HTR-8/SVneo (cell line): ENCODE results near the gene GABBR2.

Experiments
- DNase-seq: peaks from one replicate; pipeline ENCODE4 v3.0.0; 2011; ENCODE audit warnings: low spot score, mixed read lengths; ENCODE audit not compliant: insufficient read length
- FAIRE-seq: peaks from 2 replicates; lab custom pipeline; 2011; peaks lifted over from hg19 to GRCh38; lab: Jason Lieb, UNC

GABBR2 gene

GRCh38 chr9:98396656-98397055 lies 312.1 kb downstream of the GABBR2 start:
- no peak for DNase-seq
- FAIRE-seq = no peak

GRCh38 chr9:98396236-98396635 lies 312.5 kb downstream of the GABBR2 start:
- DNase-seq (no peak), FAIRE-seq (no peak)

- FAIRE-seq = no peak
- DNase-seq = no peak
Observed at GRCh38 chr9:98391867-98392266, 316.9 kb downstream of the GABBR2 start.

- FAIRE-seq (no peak), DNase-seq (no peak)
Observed at GRCh38 chr9:98391406-98391805, 317.3 kb downstream of the GABBR2 start.

- FAIRE-seq = no peak
- no peak for DNase-seq
Observed at GRCh38 chr9:98385751-98386150, 323.0 kb downstream of the GABBR2 start.

GRCh38 chr9:98383758-98384157 lies 325.0 kb downstream of the GABBR2 start:
- no peak for FAIRE-seq
- no peak for DNase-seq

GRCh38 chr9:98381311-98382103 lies 327.2 kb downstream of the GABBR2 start:
- no peak for DNase-seq
- no peak for FAIRE-seq

GRCh38 chr9:98380065-98380681 lies 328.6 kb downstream of the GABBR2 start:
- DNase-seq (peak; percentile 29), FAIRE-seq (no peak)

GRCh38 chr9:98379572-98379971 lies 329.2 kb downstream of the GABBR2 start:
- DNase-seq = no peak
- FAIRE-seq = no peak

GRCh38 chr9:98378794-98379193 lies 329.9 kb downstream of the GABBR2 start:
- FAIRE-seq = no peak

GRCh38 chr9:98378206-98378780 lies 330.4 kb downstream of the GABBR2 start:
- DNase-seq (no peak), FAIRE-seq (no peak)

More at GRCh38 chr9:98378794-98379193, 329.9 kb downstream of the GABBR2 start:
- DNase-seq = no peak

GRCh38 chr9:98375138-98375726 lies 333.5 kb downstream of the GABBR2 start:
- FAIRE-seq = no peak

GRCh38 chr9:98374385-98375051 lies 334.2 kb downstream of the GABBR2 start:
- FAIRE-seq (peak; percentile 9), DNase-seq (peak; percentile 51)

More at GRCh38 chr9:98375138-98375726, 333.5 kb downstream of the GABBR2 start:
- no peak for DNase-seq

- FAIRE-seq (no peak), DNase-seq (no peak)
Observed at GRCh38 chr9:98373609-98374008, 335.1 kb downstream of the GABBR2 start.

- DNase-seq (no peak), FAIRE-seq (no peak)
Observed at GRCh38 chr9:98372077-98372836, 336.5 kb downstream of the GABBR2 start.

GRCh38 chr9:98370976-98371315 lies 337.8 kb downstream of the GABBR2 start:
- DNase-seq = no peak
- no peak for FAIRE-seq

GRCh38 chr9:98370300-98370975 lies 338.3 kb downstream of the GABBR2 start:
- FAIRE-seq = no peak
- DNase-seq = no peak

GRCh38 chr9:98369896-98370295 lies 338.8 kb downstream of the GABBR2 start:
- FAIRE-seq = no peak
- DNase-seq = no peak

- FAIRE-seq = no peak
- no peak for DNase-seq
Observed at GRCh38 chr9:98369471-98369870, 339.3 kb downstream of the GABBR2 start.
